ENCODE results near the gene ADAMTS15.

DNA sequence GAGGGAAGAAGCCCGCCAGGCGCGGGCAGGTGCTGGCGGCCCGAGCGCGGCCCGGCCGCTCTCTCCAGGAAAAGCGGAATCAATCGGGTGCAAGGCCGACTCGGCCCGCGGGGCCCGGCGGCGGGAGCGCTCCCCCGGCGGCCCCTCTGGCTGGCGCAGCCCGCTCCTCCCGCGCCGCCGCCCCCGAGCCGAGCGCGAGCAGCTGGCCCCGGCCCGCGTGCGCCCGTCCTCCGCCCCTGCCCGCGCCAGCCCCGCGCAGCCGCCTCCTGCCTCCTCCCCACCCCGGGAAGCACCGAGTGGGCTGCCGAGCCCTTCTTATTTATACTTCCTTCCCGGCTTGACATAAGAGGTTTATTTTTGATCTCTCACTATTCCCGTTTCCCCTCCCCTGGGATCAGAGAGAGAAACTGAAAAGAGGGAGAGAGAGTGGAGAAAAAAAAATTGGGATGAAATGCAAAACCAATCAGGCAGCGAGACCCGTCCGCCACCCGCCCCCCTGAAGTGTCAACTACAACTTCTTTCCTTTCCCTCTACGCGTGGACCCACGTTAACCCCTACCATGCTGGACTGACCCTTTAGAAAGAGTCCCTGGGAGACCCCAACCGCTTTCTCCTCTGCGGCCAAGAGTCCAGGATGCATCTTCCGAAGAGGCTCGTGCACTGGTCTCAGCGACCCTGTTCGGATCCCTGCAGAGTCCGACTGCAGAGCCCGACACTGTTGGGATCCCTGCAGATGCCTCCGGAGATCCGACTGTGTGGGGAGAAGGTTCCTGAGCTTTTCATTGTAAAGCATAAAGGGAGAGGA, 19.9 kb upstream of the ADAMTS15 start, which contains the start of gene ADAMTS8:
- TF ChIP-seq, protein P1, sequence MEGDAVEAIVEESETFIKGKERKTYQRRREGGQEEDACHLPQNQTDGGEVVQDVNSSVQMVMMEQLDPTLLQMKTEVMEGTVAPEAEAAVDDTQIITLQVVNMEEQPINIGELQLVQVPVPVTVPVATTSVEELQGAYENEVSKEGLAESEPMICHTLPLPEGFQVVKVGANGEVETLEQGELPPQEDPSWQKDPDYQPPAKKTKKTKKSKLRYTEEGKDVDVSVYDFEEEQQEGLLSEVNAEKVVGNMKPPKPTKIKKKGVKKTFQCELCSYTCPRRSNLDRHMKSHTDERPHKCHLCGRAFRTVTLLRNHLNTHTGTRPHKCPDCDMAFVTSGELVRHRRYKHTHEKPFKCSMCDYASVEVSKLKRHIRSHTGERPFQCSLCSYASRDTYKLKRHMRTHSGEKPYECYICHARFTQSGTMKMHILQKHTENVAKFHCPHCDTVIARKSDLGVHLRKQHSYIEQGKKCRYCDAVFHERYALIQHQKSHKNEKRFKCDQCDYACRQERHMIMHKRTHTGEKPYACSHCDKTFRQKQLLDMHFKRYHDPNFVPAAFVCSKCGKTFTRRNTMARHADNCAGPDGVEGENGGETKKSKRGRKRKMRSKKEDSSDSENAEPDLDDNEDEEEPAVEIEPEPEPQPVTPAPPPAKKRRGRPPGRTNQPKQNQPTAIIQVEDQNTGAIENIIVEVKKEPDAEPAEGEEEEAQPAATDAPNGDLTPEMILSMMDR (IDR thresholded peaks at IDR 0.05), result no peak
- TF ChIP-seq POLR2A (IDR thresholded peaks at IDR 0.05), result no peak
